ENCODE measurements around the gene STARD13.

STARD13 gene

DNA sequence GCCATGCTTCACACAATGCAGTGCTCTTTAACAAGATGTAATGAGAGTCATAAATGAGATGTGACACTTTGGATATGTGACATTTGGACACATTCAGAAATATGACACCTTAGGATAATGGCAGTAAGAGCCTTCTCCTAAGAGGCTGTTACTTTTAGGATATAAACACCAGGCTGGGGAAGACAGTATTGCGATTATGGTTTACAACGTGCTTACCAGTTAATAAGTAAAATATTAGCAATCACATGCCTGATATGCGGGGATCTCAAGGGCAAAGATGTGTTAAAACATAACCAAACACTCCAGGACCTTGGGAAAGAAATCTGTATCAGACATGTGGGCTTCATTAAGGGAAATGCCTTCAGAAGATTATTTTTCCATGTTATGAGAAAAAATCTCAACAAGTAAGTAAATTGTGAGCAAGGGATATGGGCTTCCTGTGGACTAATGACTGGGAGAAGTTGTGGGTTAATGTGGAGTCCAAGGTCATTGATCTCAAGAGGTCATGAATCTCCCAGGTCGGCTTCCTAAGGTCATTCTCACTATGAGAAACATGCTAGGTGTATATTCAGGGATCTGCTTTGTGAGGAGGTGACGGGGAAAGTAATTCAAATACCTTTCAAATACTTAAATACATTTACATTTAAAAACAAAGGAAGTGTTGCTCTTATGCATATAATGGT, 105.3 kb downstream of the STARD13 start:
- TF ChIP-seq YY1 (IDR thresholded peaks at IDR 0.05; ENCODE audit: low read depth): no peak
- TF ChIP-seq ZBTB7A (IDR thresholded peaks at IDR 0.05; ENCODE audit: low read depth): no peak

DNA sequence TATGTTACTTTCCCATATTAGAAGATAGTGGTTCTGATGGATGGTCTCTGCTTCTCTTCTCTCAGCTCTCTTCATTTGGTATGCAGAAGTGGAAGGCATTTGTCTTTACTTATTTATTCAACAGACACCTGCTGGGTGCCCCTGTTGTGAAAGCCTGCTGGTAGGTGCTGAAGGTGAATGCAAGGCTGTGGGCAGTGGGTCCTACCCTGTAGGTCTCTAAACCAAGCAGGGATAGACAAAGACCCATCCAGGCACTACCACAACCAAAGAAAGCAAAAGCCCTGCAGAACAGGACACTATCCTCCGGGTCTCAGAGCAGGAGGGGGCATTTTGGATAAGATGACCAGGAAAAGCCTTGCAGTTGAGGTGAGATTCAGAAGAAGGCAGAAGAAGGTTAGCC, 106.1 kb downstream of the STARD13 start:
- TF ChIP-seq CREB1 (IDR thresholded peaks at IDR 0.05; ENCODE audit: low read depth) (no peak), TEAD4 (IDR thresholded peaks at IDR 0.05) (no peak), YY1 (IDR thresholded peaks at IDR 0.05; ENCODE audit: low read depth) (no peak), RAD21 (IDR thresholded peaks at IDR 0.05; ENCODE audit: low read depth) (no peak), FOXM1 (IDR thresholded peaks at IDR 0.05; ENCODE audit: borderline replicate concordance, low read depth) (no peak), CEBPB (IDR thresholded peaks at IDR 0.05) (no peak), TCF12 (IDR thresholded peaks at IDR 0.05; ENCODE audit: low read depth) (no peak), EGR1 (IDR thresholded peaks at IDR 0.05) (no peak), EP300 (IDR thresholded peaks at IDR 0.05; ENCODE audit: borderline replicate concordance) (no peak), NFIC (IDR thresholded peaks at IDR 0.05) (no peak), ZBTB7A (IDR thresholded peaks at IDR 0.05; ENCODE audit: low read depth) (no peak)
- TF ChIP-seq, protein P1, sequence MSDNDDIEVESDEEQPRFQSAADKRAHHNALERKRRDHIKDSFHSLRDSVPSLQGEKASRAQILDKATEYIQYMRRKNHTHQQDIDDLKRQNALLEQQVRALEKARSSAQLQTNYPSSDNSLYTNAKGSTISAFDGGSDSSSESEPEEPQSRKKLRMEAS (IDR thresholded peaks at IDR 0.05): no peak
- TF ChIP-seq, protein P2, sequence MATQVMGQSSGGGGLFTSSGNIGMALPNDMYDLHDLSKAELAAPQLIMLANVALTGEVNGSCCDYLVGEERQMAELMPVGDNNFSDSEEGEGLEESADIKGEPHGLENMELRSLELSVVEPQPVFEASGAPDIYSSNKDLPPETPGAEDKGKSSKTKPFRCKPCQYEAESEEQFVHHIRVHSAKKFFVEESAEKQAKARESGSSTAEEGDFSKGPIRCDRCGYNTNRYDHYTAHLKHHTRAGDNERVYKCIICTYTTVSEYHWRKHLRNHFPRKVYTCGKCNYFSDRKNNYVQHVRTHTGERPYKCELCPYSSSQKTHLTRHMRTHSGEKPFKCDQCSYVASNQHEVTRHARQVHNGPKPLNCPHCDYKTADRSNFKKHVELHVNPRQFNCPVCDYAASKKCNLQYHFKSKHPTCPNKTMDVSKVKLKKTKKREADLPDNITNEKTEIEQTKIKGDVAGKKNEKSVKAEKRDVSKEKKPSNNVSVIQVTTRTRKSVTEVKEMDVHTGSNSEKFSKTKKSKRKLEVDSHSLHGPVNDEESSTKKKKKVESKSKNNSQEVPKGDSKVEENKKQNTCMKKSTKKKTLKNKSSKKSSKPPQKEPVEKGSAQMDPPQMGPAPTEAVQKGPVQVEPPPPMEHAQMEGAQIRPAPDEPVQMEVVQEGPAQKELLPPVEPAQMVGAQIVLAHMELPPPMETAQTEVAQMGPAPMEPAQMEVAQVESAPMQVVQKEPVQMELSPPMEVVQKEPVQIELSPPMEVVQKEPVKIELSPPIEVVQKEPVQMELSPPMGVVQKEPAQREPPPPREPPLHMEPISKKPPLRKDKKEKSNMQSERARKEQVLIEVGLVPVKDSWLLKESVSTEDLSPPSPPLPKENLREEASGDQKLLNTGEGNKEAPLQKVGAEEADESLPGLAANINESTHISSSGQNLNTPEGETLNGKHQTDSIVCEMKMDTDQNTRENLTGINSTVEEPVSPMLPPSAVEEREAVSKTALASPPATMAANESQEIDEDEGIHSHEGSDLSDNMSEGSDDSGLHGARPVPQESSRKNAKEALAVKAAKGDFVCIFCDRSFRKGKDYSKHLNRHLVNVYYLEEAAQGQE (IDR thresholded peaks at IDR 0.05; ENCODE audit: low read depth): no peak

DNA sequence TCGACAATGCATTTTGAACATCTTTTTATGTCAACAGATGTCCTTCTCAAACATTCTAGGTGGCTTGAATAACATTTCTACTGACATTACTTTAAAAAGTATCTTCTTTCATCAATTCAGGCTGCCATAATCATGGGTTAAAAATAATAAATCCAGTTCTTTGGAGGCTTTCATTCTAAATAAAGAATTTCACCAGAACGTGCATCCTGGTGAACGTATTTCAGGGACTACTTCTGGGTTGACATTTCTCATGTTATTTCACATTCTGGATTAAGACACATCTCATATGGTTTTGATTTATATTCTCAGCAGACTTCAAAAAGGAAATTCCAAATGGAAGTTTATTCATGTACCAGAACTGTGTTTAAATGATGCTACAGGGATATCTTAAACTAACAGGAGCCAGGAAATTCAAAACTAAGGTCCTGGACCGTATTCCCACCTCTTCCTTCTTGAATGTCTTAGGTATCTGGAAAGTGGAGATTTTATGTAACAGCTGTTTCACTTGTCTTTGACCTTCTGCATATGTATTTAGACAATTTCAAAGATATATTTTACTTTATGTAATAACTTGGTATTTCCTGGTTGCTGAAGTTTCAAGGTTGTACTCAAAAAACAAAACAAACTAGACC, 107.2 kb downstream of the STARD13 start:
- no peak for TF ChIP-seq TAF1 (IDR thresholded peaks at IDR 0.05; ENCODE audit: low read depth)
- TF ChIP-seq EGR1 (IDR thresholded peaks at IDR 0.05): no peak
- TF ChIP-seq CEBPB (IDR thresholded peaks at IDR 0.05): no peak
- TF ChIP-seq, protein P2 (IDR thresholded peaks at IDR 0.05; ENCODE audit: low read depth): no peak
- no peak for TF ChIP-seq FOXM1 (IDR thresholded peaks at IDR 0.05; ENCODE audit: borderline replicate concordance, low read depth)
- TF ChIP-seq CREB1 (IDR thresholded peaks at IDR 0.05; ENCODE audit: low read depth): no peak
- no peak for TF ChIP-seq YY1 (IDR thresholded peaks at IDR 0.05; ENCODE audit: low read depth)
- TF ChIP-seq, protein P1 (IDR thresholded peaks at IDR 0.05): no peak
- TF ChIP-seq NFIC (IDR thresholded peaks at IDR 0.05): no peak
- TF ChIP-seq, protein P3, sequence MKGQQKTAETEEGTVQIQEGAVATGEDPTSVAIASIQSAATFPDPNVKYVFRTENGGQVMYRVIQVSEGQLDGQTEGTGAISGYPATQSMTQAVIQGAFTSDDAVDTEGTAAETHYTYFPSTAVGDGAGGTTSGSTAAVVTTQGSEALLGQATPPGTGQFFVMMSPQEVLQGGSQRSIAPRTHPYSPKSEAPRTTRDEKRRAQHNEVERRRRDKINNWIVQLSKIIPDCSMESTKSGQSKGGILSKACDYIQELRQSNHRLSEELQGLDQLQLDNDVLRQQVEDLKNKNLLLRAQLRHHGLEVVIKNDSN (IDR thresholded peaks at IDR 0.05): no peak
- TF ChIP-seq TEAD4 (IDR thresholded peaks at IDR 0.05): no peak
- TF ChIP-seq EP300 (IDR thresholded peaks at IDR 0.05; ENCODE audit: borderline replicate concordance): no peak
- no peak for TF ChIP-seq ZBTB7A (IDR thresholded peaks at IDR 0.05; ENCODE audit: low read depth)

DNA sequence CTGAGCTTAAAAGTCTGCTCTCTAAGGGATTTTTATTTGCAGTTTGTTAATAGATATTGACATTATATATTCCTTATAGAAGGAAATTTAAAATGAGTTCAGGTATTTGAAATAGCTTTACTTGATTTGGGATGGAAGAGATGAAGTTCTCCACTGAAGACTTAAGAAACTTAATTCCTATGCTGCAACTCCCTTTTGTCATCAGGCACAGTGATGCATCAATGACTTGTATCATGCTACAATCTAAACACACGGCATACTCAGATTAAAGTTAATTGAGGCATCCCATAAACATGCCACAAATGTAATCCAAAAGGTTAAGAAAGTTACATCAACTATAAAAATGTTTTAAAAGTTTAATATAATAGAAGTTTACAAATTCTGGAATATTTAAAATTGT, 109.0 kb downstream of the STARD13 start:
- TF ChIP-seq ZBTB7A (IDR thresholded peaks at IDR 0.05; ENCODE audit: low read depth) (no peak), TCF12 (IDR thresholded peaks at IDR 0.05; ENCODE audit: low read depth) (no peak), YY1 (IDR thresholded peaks at IDR 0.05; ENCODE audit: low read depth) (no peak), NFIC (IDR thresholded peaks at IDR 0.05) (no peak)
- TF ChIP-seq, protein P2 (IDR thresholded peaks at IDR 0.05; ENCODE audit: low read depth): no peak

DNA sequence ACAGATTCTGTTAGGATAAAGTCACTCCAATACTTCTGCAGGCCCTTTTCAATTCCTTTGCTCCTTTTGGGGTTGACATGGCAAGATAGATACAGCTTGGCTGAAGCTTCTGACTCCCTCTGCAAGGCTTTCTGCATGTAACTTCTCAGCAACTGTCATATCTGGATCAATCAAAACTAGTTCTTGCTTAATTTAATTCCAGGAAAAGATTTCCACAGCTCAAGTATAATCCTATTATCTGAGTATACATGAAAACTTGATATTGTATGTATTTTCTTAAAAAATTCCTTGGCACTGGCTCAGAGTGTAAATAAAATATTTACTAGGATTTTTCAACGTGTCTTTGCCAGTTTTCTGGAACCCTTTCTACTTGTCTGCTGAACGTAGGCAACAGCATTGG, 109.6 kb downstream of the STARD13 start:
- no peak for TF ChIP-seq YY1 (IDR thresholded peaks at IDR 0.05; ENCODE audit: low read depth)
- TF ChIP-seq, protein P1 (IDR thresholded peaks at IDR 0.05): no peak
- no peak for TF ChIP-seq EGR1 (IDR thresholded peaks at IDR 0.05)
- no peak for TF ChIP-seq EP300 (IDR thresholded peaks at IDR 0.05; ENCODE audit: borderline replicate concordance)
- TF ChIP-seq FOXM1 (IDR thresholded peaks at IDR 0.05; ENCODE audit: borderline replicate concordance, low read depth): no peak
- TF ChIP-seq, protein P2 (IDR thresholded peaks at IDR 0.05; ENCODE audit: low read depth): no peak
- no peak for TF ChIP-seq ZBTB7A (IDR thresholded peaks at IDR 0.05; ENCODE audit: low read depth)
- TF ChIP-seq TEAD4 (IDR thresholded peaks at IDR 0.05): no peak
- TF ChIP-seq RAD21 (IDR thresholded peaks at IDR 0.05; ENCODE audit: low read depth): no peak

Measured in Ishikawa (cell line).